H9 (cell line): Measurements from ENCODE around the gene KLHDC9. TPM values are rescaled to one million over a fixed set of nuclear protein-coding genes. Genes with fewer than 3 reads are reported as not detected.

Source experiments
- DNase-seq: peaks from one replicate; pipeline ENCODE4 v3.0.0-alpha.2; 2017
- H2AFZ ChIP-seq: one replicate; pipeline ENCODE4 v1.6.1; 2013; ENCODE audit warnings: mild to moderate bottlenecking, low read length, control low read depth, moderate library complexity
- H2AK5ac ChIP-seq: 2 replicates; pipeline ENCODE4 v1.6.1; 2013; ENCODE audit warnings: low read length, control low read depth, mixed read lengths; ENCODE audit not compliant: insufficient read length
- H2BK120ac ChIP-seq: one replicate; pipeline ENCODE4 v1.6.1; 2013; ENCODE audit warnings: low read depth, mild to moderate bottlenecking, low read length, control low read depth, inconsistent platforms; ENCODE audit not compliant: poor library complexity, severe bottlenecking
- H2BK12ac ChIP-seq: 2 replicates; pipeline ENCODE4 v1.6.1; 2013; ENCODE audit warnings: low read length, control low read depth, mixed read lengths, low read depth; ENCODE audit not compliant: insufficient read length
- H2BK15ac ChIP-seq: 2 replicates; pipeline ENCODE4 v1.6.1; 2013; ENCODE audit warnings: low read depth, low read length, control low read depth
- H2BK20ac ChIP-seq: one replicate; pipeline ENCODE4 v1.6.1; 2013; ENCODE audit warnings: low read depth, mild to moderate bottlenecking, low read length, control low read depth, inconsistent platforms; ENCODE audit not compliant: poor library complexity, severe bottlenecking
- H2BK5ac ChIP-seq: 2 replicates; pipeline ENCODE4 v1.6.1; 2013; ENCODE audit warnings: low read length, control low read depth, mixed read lengths; ENCODE audit not compliant: insufficient read length
- H3K14ac ChIP-seq: 2 replicates; pipeline ENCODE4 v1.6.1; 2013; ENCODE audit warnings: low read length, control low read depth; ENCODE audit not compliant: insufficient read depth
- H3K18ac ChIP-seq: 2 replicates; pipeline ENCODE4 v1.6.1; 2013; ENCODE audit warnings: low read depth, mild to moderate bottlenecking, mixed read lengths, low read length, control low read depth; ENCODE audit not compliant: insufficient read length
- H3K23ac ChIP-seq: 2 replicates; pipeline ENCODE4 v1.6.1; 2013; ENCODE audit warnings: low read length, control low read depth, mixed read lengths, low read depth; ENCODE audit not compliant: insufficient read length
- H3K23me2 ChIP-seq: 2 replicates; pipeline ENCODE4 v1.6.1; 2013; ENCODE audit warnings: low read depth, mild to moderate bottlenecking, mixed read lengths, low read length, control low read depth; ENCODE audit not compliant: insufficient read length, poor library complexity, severe bottlenecking
- H3K27ac ChIP-seq: 2 replicates; pipeline ENCODE4 v1.5.1; 2013; ENCODE audit warnings: low read length, control low read depth, mixed read lengths, low read depth; ENCODE audit not compliant: insufficient read length
- H3K27me3 ChIP-seq: 2 replicates; pipeline ENCODE4 v1.6.1; 2013; ENCODE audit warnings: low read length, control low read depth, inconsistent platforms; ENCODE audit not compliant: insufficient read depth
- H3K4ac ChIP-seq: 2 replicates; pipeline ENCODE4 v1.6.1; 2013; ENCODE audit warnings: low read depth, mild to moderate bottlenecking, control low read depth, inconsistent platforms, low read length, moderate library complexity
- H3K4me1 ChIP-seq: 2 replicates; pipeline ENCODE4 v1.6.1; 2013; ENCODE audit warnings: low read length, control low read depth, inconsistent platforms; ENCODE audit not compliant: insufficient read depth
- H3K4me2 ChIP-seq: 2 replicates; pipeline ENCODE4 v1.6.1; 2013; ENCODE audit warnings: low read length, control low read depth, mixed read lengths; ENCODE audit not compliant: insufficient read length, insufficient read depth
- H3K56ac ChIP-seq: 2 replicates; pipeline ENCODE4 v1.6.1; 2013; ENCODE audit warnings: low read depth, mild to moderate bottlenecking, mixed read lengths, low read length, control low read depth; ENCODE audit not compliant: insufficient read length
- H3K79me1 ChIP-seq: 2 replicates; pipeline ENCODE4 v1.6.1; 2013; ENCODE audit warnings: low read depth, mild to moderate bottlenecking, moderate library complexity, low read length, control low read depth, inconsistent platforms; ENCODE audit not compliant: insufficient read depth, poor library complexity, severe bottlenecking
- H3K79me2 ChIP-seq: 2 replicates; pipeline ENCODE4 v1.6.1; 2013; ENCODE audit warnings: low read length, control low read depth, inconsistent platforms; ENCODE audit not compliant: insufficient read depth
- H3K9ac ChIP-seq: 2 replicates; pipeline ENCODE4 v1.6.1; 2013; ENCODE audit warnings: low read length, control low read depth, mixed read lengths; ENCODE audit not compliant: insufficient read length; ENCODE audit errors: extremely low read depth
- H3K9me3 ChIP-seq: one replicate; pipeline ENCODE4 v1.6.1; 2013; ENCODE audit warnings: low read depth, low read length, inconsistent platforms; ENCODE audit not compliant: control insufficient read depth
- H3T11ph ChIP-seq: one replicate; pipeline ENCODE4 v1.6.1; 2013; ENCODE audit warnings: mild to moderate bottlenecking, low read length, control low read depth, inconsistent platforms
- H4K20me1 ChIP-seq: one replicate; pipeline ENCODE4 v1.6.1; 2013; ENCODE audit not compliant: control insufficient read depth, insufficient read length, insufficient read depth
- H4K5ac ChIP-seq: 2 replicates; pipeline ENCODE4 v1.6.1; 2013; ENCODE audit warnings: low read depth, mild to moderate bottlenecking, mixed read lengths, low read length, control low read depth; ENCODE audit not compliant: insufficient read length
- H4K8ac ChIP-seq: replicated peaks from 2 replicates; pipeline ENCODE4 v1.6.1; 2013; ENCODE audit warnings: low read length, control low read depth, mixed read lengths, low read depth; ENCODE audit not compliant: insufficient read length
- H4K91ac ChIP-seq: 2 replicates; pipeline ENCODE4 v1.6.1; 2013; ENCODE audit warnings: low read depth, mild to moderate bottlenecking, moderate library complexity, mixed read lengths, low read length, control low read depth; ENCODE audit not compliant: insufficient read length
- H3K27ac Mint-ChIP-seq, 3 experiments: 2 replicates in 2 of 3; 3 replicates in 1 of 3; pipeline ENCODE4 v1.8.0; 2020 to 2021; ENCODE audit warnings: mixed read lengths in 3 of 3, mild to moderate bottlenecking in 1 of 3, moderate library complexity in 1 of 3
- H3K27me3 Mint-ChIP-seq: 2 replicates; pipeline ENCODE4 v1.8.0; 2021; ENCODE audit warnings: low read depth, mild to moderate bottlenecking, moderate library complexity, mixed read lengths
- H3K36me3 Mint-ChIP-seq, 3 experiments: 2 replicates in 2 of 3; 3 replicates in 1 of 3; pipeline ENCODE4 v1.8.0; 2020 to 2021; ENCODE audit warnings: low read depth in 3 of 3, mixed read lengths in 3 of 3; ENCODE audit not compliant: insufficient read depth in 1 of 3
- H3K4me1 Mint-ChIP-seq, 2 experiments: 2 replicates each; pipeline ENCODE4 v1.8.0; 2020; ENCODE audit warnings: mixed read lengths in 2 of 2
- H3K4me3 Mint-ChIP-seq, 2 experiments: 2 replicates in 1 of 2; 3 replicates in 1 of 2; pipeline ENCODE4 v1.8.0; 2020 to 2021; ENCODE audit warnings: mild to moderate bottlenecking in 2 of 2, mixed read lengths in 2 of 2, moderate library complexity in 1 of 2
- H3K9me3 Mint-ChIP-seq, 2 experiments: 2 replicates in 1 of 2; 3 replicates in 1 of 2; pipeline ENCODE4 v1.8.0; 2020; ENCODE audit warnings: mild to moderate bottlenecking in 2 of 2, mixed read lengths in 2 of 2, moderate library complexity in 1 of 2
- WGBS: extraction: QIAGEN DNeasy Blood & Tissue Kit; methylation state at CpG from one replicate; pipeline ENCODE4 v1.1.7; 2013; ENCODE audit warnings: missing lambda C conversion rate, low lambda C conversion rate, mixed read lengths; ENCODE audit not compliant: insufficient read length; ENCODE audit errors: extremely low coverage; 5-methylcytosine and 5-hydroxymethylcytosine counted together
- total RNA-seq: library from RNA; stranded (reverse); gene quantifications from 2 replicates; pipeline ENCODE4 v1.2.1, GENCODE V29; 2021
- TF ChIP-seq, protein P1 (sequence below): fragments of 200-600 bp; sonication (generic); conservative IDR thresholded peaks from 3 replicates; pipeline ENCODE4 v1.8.0; 2021; ENCODE audit warnings: antibody characterized with exemption, mild to moderate bottlenecking

Gene KLHDC9
- total RNA-seq, 1 experiment from 2014 or later = 6.6 TPM

DNA sequence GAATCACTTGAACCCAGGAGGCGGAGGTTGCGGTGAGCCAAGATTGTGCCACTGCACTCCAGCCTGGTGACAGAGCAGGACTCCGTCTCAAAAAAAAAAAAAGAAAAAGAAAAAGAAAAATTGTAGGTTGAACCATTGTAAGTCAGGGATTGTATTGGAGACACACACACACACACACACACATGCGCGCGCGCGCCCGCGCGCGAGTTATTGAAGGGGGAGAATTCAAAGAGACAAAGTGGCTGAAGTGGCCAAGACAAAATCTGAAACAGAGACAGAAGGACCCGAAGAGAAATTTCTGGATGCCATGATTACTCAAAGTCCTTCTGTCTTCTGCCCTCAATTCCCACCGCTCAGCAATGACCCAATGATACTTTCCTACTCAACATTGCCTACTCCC is 3.7 kb upstream of the KLHDC9 start:
- Histone ChIP-seq H3K4me2 (no peak overlapping the region), H3K4ac (no peak overlapping the region), H2AK5ac (no peak overlapping the region), H3K9me3 (no peaks in the 10 kb centered on the region), H3K27ac (no peak overlapping the region), H2BK5ac (no peak overlapping the region), H3K79me2 (no peaks in the 10 kb centered on the region), H3K56ac (no peak overlapping the region), H2BK12ac (no peak overlapping the region), H2AFZ (no peak overlapping the region), H2BK120ac (no peak overlapping the region), H3K18ac (no peak overlapping the region), H3K23me2 (peaks cover 10% of the 10 kb centered on the region), H3K9ac (no peak overlapping the region), H2BK15ac (no peak overlapping the region), H3K4me1 (no peaks in the 10 kb centered on the region), H3T11ph (no peak overlapping the region), H3K79me1 (no peaks in the 10 kb centered on the region), H3K14ac (no peak overlapping the region), H4K91ac (no peak overlapping the region), H3K23ac (no peak overlapping the region), H3K27me3 (no peaks in the 10 kb centered on the region; the same call in 1 of the 2 replicates), H4K5ac (no peak overlapping the region), H4K20me1 (no peaks in the 10 kb centered on the region), H2BK20ac (no peak overlapping the region), H4K8ac (no peak overlapping the region)
- H3K9me3 Mint-ChIP-seq = no peaks in the 10 kb centered on the region; a peak in 1 of 5 replicates
- H3K4me3 Mint-ChIP-seq = no peak overlapping the region
- no peak overlapping the region for H3K27ac Mint-ChIP-seq
- TF ChIP-seq, protein P1, sequence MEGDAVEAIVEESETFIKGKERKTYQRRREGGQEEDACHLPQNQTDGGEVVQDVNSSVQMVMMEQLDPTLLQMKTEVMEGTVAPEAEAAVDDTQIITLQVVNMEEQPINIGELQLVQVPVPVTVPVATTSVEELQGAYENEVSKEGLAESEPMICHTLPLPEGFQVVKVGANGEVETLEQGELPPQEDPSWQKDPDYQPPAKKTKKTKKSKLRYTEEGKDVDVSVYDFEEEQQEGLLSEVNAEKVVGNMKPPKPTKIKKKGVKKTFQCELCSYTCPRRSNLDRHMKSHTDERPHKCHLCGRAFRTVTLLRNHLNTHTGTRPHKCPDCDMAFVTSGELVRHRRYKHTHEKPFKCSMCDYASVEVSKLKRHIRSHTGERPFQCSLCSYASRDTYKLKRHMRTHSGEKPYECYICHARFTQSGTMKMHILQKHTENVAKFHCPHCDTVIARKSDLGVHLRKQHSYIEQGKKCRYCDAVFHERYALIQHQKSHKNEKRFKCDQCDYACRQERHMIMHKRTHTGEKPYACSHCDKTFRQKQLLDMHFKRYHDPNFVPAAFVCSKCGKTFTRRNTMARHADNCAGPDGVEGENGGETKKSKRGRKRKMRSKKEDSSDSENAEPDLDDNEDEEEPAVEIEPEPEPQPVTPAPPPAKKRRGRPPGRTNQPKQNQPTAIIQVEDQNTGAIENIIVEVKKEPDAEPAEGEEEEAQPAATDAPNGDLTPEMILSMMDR = no peak
- no peak for DNase-seq
- no CpG with 5 or more reads among the region's 14 CpGs for WGBS
- peaks cover 0 to under 1% (median under 1%) of the 10 kb centered on the region in 3 experiments; a peak in 3 of 7 replicates for H3K36me3 Mint-ChIP-seq
- peaks cover 11% of the 10 kb centered on the region for H3K27me3 Mint-ChIP-seq
- H3K4me1 Mint-ChIP-seq = peaks cover 8 to 9% of the 10 kb centered on the region in 2 experiments
